Activated CD8-positive, alpha-beta memory T cell treated with anti-CD3 and anti-CD28 coated beads for 48 hours (primary cell): ENCODE results near the gene SPANXA2.
"Not testable (repeated sequence)": the region's sequence is repeated elsewhere in the genome, so short reads cannot be mapped to it uniquely, and the experiment has no call there.

Source experiments
- DNase-seq, 3 experiments: peaks; one replicate each; pipeline ENCODE4 v3.0.0-alpha.2; 2020; ENCODE audit warnings: low read depth in 2 of 3, low spot score in 2 of 3

Gene SPANXA2

GRCh38 chrX:141589408-141589807 is at the start of gene SPANXA2:
SPANXA2 (plus strand) TSS chrX:141589708; CDS start chrX:141589768, 60 bp downstream.
- not testable (repeated sequence) for DNase-seq

- DNase-seq: not testable (repeated sequence)
Measured at GRCh38 chrX:141542551-141542950, 47.0 kb upstream of the SPANXA2 start.

- DNase-seq: not testable (repeated sequence)
Measured at GRCh38 chrX:141584638-141585037, 4.9 kb upstream of the SPANXA2 start, which contains the start of gene SPANXA1. SPANXA1 (minus strand) TSS chrX:141584738; CDS start chrX:141584678, 60 bp downstream.

GRCh38 chrX:141609111-141609510 is 19.6 kb downstream of the SPANXA2 start:
- no peak for DNase-seq

GRCh38 chrX:141619336-141619735 is 29.8 kb downstream of the SPANXA2 start:
- no peak for DNase-seq

- DNase-seq: no peak
Measured at GRCh38 chrX:141632124-141632523, 42.6 kb downstream of the SPANXA2 start.

- no peak for DNase-seq
Measured at GRCh38 chrX:141638550-141638949, 49.0 kb downstream of the SPANXA2 start.
